K562 (cell line): Measurements from ENCODE around the gene RELL1. TPM values are rescaled to one million over a fixed set of nuclear protein-coding genes. Genes with fewer than 3 reads are reported as not detected.
A peak's percentile ranks its signal among the peaks of the same experiment; 100 is the strongest.

Experiments
- ATAC-seq: fragments of 200-7000 bp; cut with Tn5 transposase; 3 replicates; pipeline ENCODE4 v1.9.1; 2020; ENCODE audit warnings: moderate library complexity
- BruUV-seq: library from RNA; stranded (reverse); fragments of 400-500 nt; replicated peaks from 2 replicates; lab custom pipeline; 2021; lab: Mats Ljungman, UMichigan
- CTCF ChIA-PET: fragments of 300-600 bp; formaldehyde crosslinking; extraction: SDS; loops from one replicate; lab custom pipeline; 2021; ENCODE audit warnings: low intra/inter-chr PET ratio; lab: Yijun Ruan, JAX
- POLR2A ChIA-PET: fragments of 300-600, 350-650 bp; sonication (Branson Sonifier 250); formaldehyde crosslinking; extraction: SDS; loops from one replicate; lab custom pipeline; 2021; ENCODE audit warnings: antibody characterized with exemption, inconsistent platforms; lab: Yijun Ruan, JAX
- DNase-seq, 4 experiments: peaks; one replicate each; pipeline versions ENCODE4 v3.0.0 to v3.0.0-alpha.2; 2011 to 2018; ENCODE audit warnings: low spot score in 3 of 4, mixed read lengths in 3 of 4; ENCODE audit errors: extremely low read depth in 1 of 4
- FAIRE-seq: peaks from 2 replicates; lab custom pipeline; 2011; peaks lifted over from hg19 to GRCh38; lab: Jason Lieb, UNC
- H2AFZ ChIP-seq: 2 replicates; pipeline ENCODE4 v1.6.0; 2011; ENCODE audit warnings: low read depth, low read length, control low read depth, inconsistent platforms
- H3K27ac ChIP-seq: fragments of 200-600 bp; 3 replicates; pipeline ENCODE4 v1.8.0; 2011; ENCODE audit warnings: low read depth, mild to moderate bottlenecking, control low read depth, inconsistent platforms, low read length, moderate library complexity, mixed read lengths; ENCODE audit errors: extremely low read depth
- H3K27me3 ChIP-seq, 2 experiments: fragments of 300-600 bp in 1 of 2; 2 replicates in 1 of 2; 3 replicates in 1 of 2; pipeline versions ENCODE4 v1.6.0 to v1.8.0; 2011; ENCODE audit warnings: inconsistent platforms in 2 of 2, low read length in 2 of 2, mild to moderate bottlenecking in 1 of 2, mixed read lengths in 1 of 2, moderate library complexity in 1 of 2; ENCODE audit not compliant: control insufficient read depth in 2 of 2, insufficient read depth in 2 of 2
- H3K36me3 ChIP-seq: fragments of 300-600 bp; 3 replicates; pipeline ENCODE4 v1.8.0; 2011; ENCODE audit warnings: mild to moderate bottlenecking, low read length, inconsistent platforms; ENCODE audit not compliant: control insufficient read depth, insufficient read depth
- H3K4me1 ChIP-seq, 2 experiments: fragments of 200-600 bp in 1 of 2; replicated peaks in 1 of 2; 2 replicates in 1 of 2; 3 replicates in 1 of 2; pipeline versions ENCODE4 v1.5.1 to v1.8.0; 2011; ENCODE audit warnings: inconsistent platforms in 2 of 2, low read length in 2 of 2, mild to moderate bottlenecking in 1 of 2, mixed read lengths in 1 of 2, moderate library complexity in 1 of 2; ENCODE audit not compliant: control insufficient read depth in 2 of 2, insufficient read depth in 2 of 2
- H3K4me2 ChIP-seq: 2 replicates; pipeline ENCODE4 v1.6.1; 2011; ENCODE audit warnings: low read length, control low read depth, inconsistent platforms, mixed read lengths; ENCODE audit not compliant: insufficient read depth
- H3K4me3 ChIP-seq: fragments of 200-600 bp; sonication (generic), shearing (Covaris generic); 2 replicates; pipeline ENCODE4 v1.5.1; 2016; ENCODE audit warnings: control low read depth, inconsistent platforms
- H3K79me2 ChIP-seq: fragments of 200-600 bp; 3 replicates; pipeline ENCODE4 v1.8.0; 2011; ENCODE audit warnings: low read length, inconsistent platforms; ENCODE audit not compliant: control insufficient read depth, insufficient read depth
- H3K9ac ChIP-seq, 2 experiments: 2 replicates each; pipeline versions ENCODE4 v1.6.0 to v1.6.1; 2011; ENCODE audit warnings: low read depth in 2 of 2, low read length in 2 of 2, control low read depth in 1 of 2, inconsistent platforms in 1 of 2, mild to moderate bottlenecking in 1 of 2, mixed read lengths in 1 of 2; ENCODE audit not compliant: insufficient read depth in 1 of 2
- H3K9me1 ChIP-seq: one replicate; pipeline ENCODE4 v1.6.0; 2011; ENCODE audit warnings: inconsistent platforms, mild to moderate bottlenecking, low read length, moderate library complexity; ENCODE audit not compliant: control insufficient read depth, insufficient read depth
- H3K9me3 ChIP-seq: replicated peaks from 2 replicates; pipeline ENCODE4 v1.5.1; 2011; ENCODE audit warnings: low read depth, low read length, inconsistent platforms; ENCODE audit not compliant: control insufficient read depth, insufficient read depth
- H4K20me1 ChIP-seq: replicated peaks from 2 replicates; pipeline ENCODE4 v1.6.1; 2011; ENCODE audit warnings: low read length, inconsistent platforms, mixed read lengths; ENCODE audit not compliant: control insufficient read depth, insufficient read depth
- ATF3 ChIP-seq, 2 experiments: fragments of 450-650 bp in 1 of 2; sonication (generic) in 1 of 2; formaldehyde crosslinking in 1 of 2; IDR thresholded peaks in 1 of 2; conservative IDR thresholded peaks in 1 of 2; 2 replicates each; pipeline versions ENCODE4 v1.6.1 to v1.8.1; 2016 to 2023; ENCODE audit warnings: mild to moderate bottlenecking in 2 of 2, moderate library complexity in 2 of 2, inconsistent platforms in 1 of 2, missing genetic modification reagents in 1 of 2
- CBX5 ChIP-seq: IDR thresholded peaks from 2 replicates; pipeline ENCODE4 v1.6.1; 2014; ENCODE audit warnings: low read depth, borderline replicate concordance
- ERF ChIP-seq: fragments of 450-650 bp; formaldehyde crosslinking; IDR thresholded peaks from 2 replicates; pipeline ENCODE4 v1.4.0; 2020; ENCODE audit warnings: mild to moderate bottlenecking, mixed read lengths
- FOXK2 ChIP-seq, 2 experiments: fragments of 450-650 bp; IDR thresholded peaks in 1 of 2; conservative IDR thresholded peaks in 1 of 2; 2 replicates each; pipeline ENCODE4 v1.6.1; 2016; ENCODE audit warnings: low read depth in 2 of 2, mild to moderate bottlenecking in 1 of 2
- GTF2A2 ChIP-seq: IDR thresholded peaks from 2 replicates; pipeline ENCODE4 v1.6.1; 2016; ENCODE audit warnings: mild to moderate bottlenecking, missing genetic modification characterization, missing compliant biosample characterization
- GTF2B ChIP-seq: IDR thresholded peaks from 2 replicates; pipeline ENCODE4 v1.6.1; 2011; ENCODE audit not compliant: insufficient read length; ENCODE audit errors: extremely low read depth
- HIVEP1 ChIP-seq: fragments of 250-450 bp; sonication (Bioruptor Pico); IDR thresholded peaks from 2 replicates; pipeline ENCODE4 v1.4.0; 2020; ENCODE audit warnings: mild to moderate bottlenecking
- KDM5B ChIP-seq: fragments of 200-600 bp; sonication (generic); IDR thresholded peaks from 2 replicates; pipeline ENCODE4 v1.6.1; 2012; ENCODE audit warnings: low read depth, mild to moderate bottlenecking, moderate library complexity, low read length, control low read depth, inconsistent platforms; ENCODE audit not compliant: insufficient replicate concordance
- NONO ChIP-seq, 2 experiments: fragments of 200-400 bp in 1 of 2; fragments of 450-650 bp in 1 of 2; formaldehyde crosslinking in 1 of 2; IDR thresholded peaks; 2 replicates each; pipeline ENCODE4 v1.6.1; 2017; ENCODE audit warnings: low read depth in 2 of 2, mild to moderate bottlenecking in 2 of 2, moderate library complexity in 2 of 2, low read length in 1 of 2
- POLR2H ChIP-seq: IDR thresholded peaks from 2 replicates; pipeline ENCODE4 v1.6.1; 2016; ENCODE audit warnings: missing genetic modification characterization, low read depth, mild to moderate bottlenecking, control low read depth, missing compliant biosample characterization, moderate library complexity
- SP1 ChIP-seq: sonication (generic); formaldehyde crosslinking; IDR thresholded peaks from 2 replicates; pipeline ENCODE4 v1.8.1; 2022; ENCODE audit warnings: mild to moderate bottlenecking, missing genetic modification reagents
- TBP ChIP-seq: optimal IDR thresholded peaks from 2 replicates; pipeline ENCODE3; 2011; ENCODE audit warnings: low read depth, low read length, improper control_type of control experiment
- ZC3H4 ChIP-seq: sonication (generic); formaldehyde crosslinking; IDR thresholded peaks from 2 replicates; pipeline ENCODE4 v1.9.0; 2021; ENCODE audit warnings: missing genetic modification reagents, borderline replicate concordance
- ZC3H8 ChIP-seq: fragments of 450-650 bp; IDR thresholded peaks from 2 replicates; pipeline ENCODE4 v1.6.1; 2017
- WGBS: fragments of 100-300 bp; shearing (Covaris generic); methylation state at CpG from one replicate; pipeline ENCODE4 v1.1.6; 2016; ENCODE audit warnings: low coverage, mixed read lengths; ENCODE audit not compliant: insufficient coverage; ENCODE audit errors: missing lambda C conversion rate; 5-methylcytosine and 5-hydroxymethylcytosine counted together
- in situ Hi-C: fragments of 300-500 bp; cut with MboI; formaldehyde crosslinking; loops from 4 replicates; pipeline ENCODE4 v1.15.0; 2018; ENCODE audit warnings: inconsistent platforms, mixed read lengths
- intact Hi-C: fragments of 100-400 bp; cut with micrococcal nuclease; formaldehyde crosslinking; loops from 2 replicates; pipeline ENCODE4 v1.14.2; 2022
- polyA plus RNA-seq, 8 experiments: library from polyadenylated mRNA; depleted of rRNA in 4 of 8; stranded (reverse) in 5 of 8; unstranded in 3 of 8; fragments of >200 nt; fragmentation: Nextera tagmentation in 2 of 8; fragmentation: Illumina TruSeq in 1 of 8; extraction: Ambion mirVana in 2 of 8; extraction: Trizol in 1 of 8; gene quantifications; 2 replicates each; pipeline versions ENCODE4 v1.2.1 to v1.2.3, GENCODE V29; 2011 to 2014; ENCODE audit warnings: inconsistent platforms in 1 of 8, missing spikeins in 1 of 8
- total RNA-seq, 7 experiments: library from RNA; depleted of rRNA in 6 of 7; stranded (reverse); fragments of >200 nt in 6 of 7; fragmentation: Illumina TruSeq in 2 of 7; extraction: Trizol in 2 of 7; gene quantifications; 2 replicates each; pipeline versions ENCODE4 v1.2.1 to v1.2.3, GENCODE V29; 2011 to 2021; ENCODE audit warnings: low replicate concordance in 1 of 7
- TF ChIP-seq, protein P1 (sequence below), 2 experiments: fragments of 450-650 bp in 1 of 2; IDR thresholded peaks; 2 replicates each; pipeline ENCODE4 v1.6.1; 2011 to 2017; ENCODE audit warnings: low read depth in 2 of 2, antibody characterized with exemption in 1 of 2, borderline replicate concordance in 1 of 2, low read length in 1 of 2, mild to moderate bottlenecking in 1 of 2, mixed read lengths in 1 of 2; ENCODE audit not compliant: control insufficient read depth in 1 of 2
- TF ChIP-seq, protein P2 (sequence below): fragments of 250-450 bp; sonication (Bioruptor Pico); IDR thresholded peaks from 2 replicates; pipeline ENCODE4 v1.8.0; 2021; ENCODE audit warnings: moderate library complexity, mild to moderate bottlenecking, inconsistent platforms

The RELL1 gene
- total and polyA plus RNA-seq, 9 of the 15 experiments (the other 6 are each of a cell fraction or from before 2014, with no cell fraction given) = 0.06 to 3.5 (median 1.7) TPM; not detected in 1

- no peak overlapping the region for H3K9ac ChIP-seq
- no peaks in the 10 kb centered on the region for H3K27me3 ChIP-seq
- ATAC-seq = no peak
- no peak for FAIRE-seq
- H3K27ac ChIP-seq = no peak overlapping the region; the same call in 2 of the 3 replicates
- H2AFZ ChIP-seq = no peak overlapping the region
- no peak overlapping the region for H3K4me2 ChIP-seq
- no peaks in the 10 kb centered on the region for H4K20me1 ChIP-seq
- BruUV-seq = no TSS peak
- no peaks in the 10 kb centered on the region for H3K9me3 ChIP-seq
- no peaks in the 10 kb centered on the region for H3K9me1 ChIP-seq
- peak in 1 of 4 experiments; percentile 9 for DNase-seq
- ChIA-PET POLR2A (interaction anchor here (0.6 to 1.0 kb wide), 2 partner anchors 13 to 265 kb away, joined by 3 read pairs; partner anchors contain the start of gene PGM2), CTCF (no interaction called here)
- no peaks in the 10 kb centered on the region for H3K36me3 ChIP-seq
- no peaks in the 10 kb centered on the region for H3K79me2 ChIP-seq
- peaks cover 0 to 2% of the 10 kb centered on the region in 2 experiments; a peak in 2 of 5 replicates for H3K4me1 ChIP-seq
- 2% methylated on average over 3 of the region's 3 CpGs for WGBS
- in situ Hi-C loops = no loop called here
- intact Hi-C loops = no loop called here
- H3K4me3 ChIP-seq = no peak overlapping the region
- TF ChIP-seq POLR2H = 0 out of 2 replicates have a peak, but pooled peaks have one; percentile 27
- no peak for TF ChIP-seq HIVEP1
- TF ChIP-seq, protein P1, sequence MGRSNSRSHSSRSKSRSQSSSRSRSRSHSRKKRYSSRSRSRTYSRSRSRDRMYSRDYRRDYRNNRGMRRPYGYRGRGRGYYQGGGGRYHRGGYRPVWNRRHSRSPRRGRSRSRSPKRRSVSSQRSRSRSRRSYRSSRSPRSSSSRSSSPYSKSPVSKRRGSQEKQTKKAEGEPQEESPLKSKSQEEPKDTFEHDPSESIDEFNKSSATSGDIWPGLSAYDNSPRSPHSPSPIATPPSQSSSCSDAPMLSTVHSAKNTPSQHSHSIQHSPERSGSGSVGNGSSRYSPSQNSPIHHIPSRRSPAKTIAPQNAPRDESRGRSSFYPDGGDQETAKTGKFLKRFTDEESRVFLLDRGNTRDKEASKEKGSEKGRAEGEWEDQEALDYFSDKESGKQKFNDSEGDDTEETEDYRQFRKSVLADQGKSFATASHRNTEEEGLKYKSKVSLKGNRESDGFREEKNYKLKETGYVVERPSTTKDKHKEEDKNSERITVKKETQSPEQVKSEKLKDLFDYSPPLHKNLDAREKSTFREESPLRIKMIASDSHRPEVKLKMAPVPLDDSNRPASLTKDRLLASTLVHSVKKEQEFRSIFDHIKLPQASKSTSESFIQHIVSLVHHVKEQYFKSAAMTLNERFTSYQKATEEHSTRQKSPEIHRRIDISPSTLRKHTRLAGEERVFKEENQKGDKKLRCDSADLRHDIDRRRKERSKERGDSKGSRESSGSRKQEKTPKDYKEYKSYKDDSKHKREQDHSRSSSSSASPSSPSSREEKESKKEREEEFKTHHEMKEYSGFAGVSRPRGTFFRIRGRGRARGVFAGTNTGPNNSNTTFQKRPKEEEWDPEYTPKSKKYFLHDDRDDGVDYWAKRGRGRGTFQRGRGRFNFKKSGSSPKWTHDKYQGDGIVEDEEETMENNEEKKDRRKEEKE (IDR thresholded peaks at IDR 0.05; ENCODE audit: borderline replicate concordance in 1 of 2, control insufficient read depth in 1 of 2, low read depth in 2 of 2, low read length in 1 of 2) = 0 out of 4 replicates have a peak, but pooled peaks of 1 of the 2 experiments have one; percentile 46
- TF ChIP-seq FOXK2 (conservative IDR thresholded peaks at IDR 0.05 in 1 of 2, IDR thresholded peaks at IDR 0.05 in 1 of 2; ENCODE audit: low read depth in 2 of 2) = no peak
- no peak for TF ChIP-seq NONO (IDR thresholded peaks at IDR 0.05; ENCODE audit: low read depth in 2 of 2, low read length in 1 of 2)
- TF ChIP-seq ZC3H8 = peak; percentile 95
- no peak for TF ChIP-seq ERF
- TF ChIP-seq, protein P2, sequence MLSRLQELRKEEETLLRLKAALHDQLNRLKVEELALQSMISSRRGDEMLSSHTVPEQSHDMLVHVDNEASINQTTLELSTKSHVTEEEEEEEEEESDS = peak; percentile 30; the same call in 1 of the 2 replicates
- TF ChIP-seq GTF2B = peak; percentile 52
- TF ChIP-seq TBP = peak; percentile 65
- TF ChIP-seq CBX5 = no peak
- 0 out of 2 replicates have a peak, but pooled peaks have one; percentile 61 for TF ChIP-seq GTF2A2 (tag)
- peak; percentile 51 for TF ChIP-seq KDM5B
- TF ChIP-seq ATF3 (IDR thresholded peaks at IDR 0.05) = no peak
- 0 out of 2 replicates have a peak, but pooled peaks have one; percentile 31 for TF ChIP-seq ATF3 (CRISPR knock-in tag; conservative IDR thresholded peaks at IDR 0.05)
- TF ChIP-seq SP1 (CRISPR knock-in tag) = 0 out of 2 replicates have a peak, but pooled peaks have one; percentile 8
- TF ChIP-seq ZC3H4 = peak; percentile 73; the same call in 1 of the 2 replicates
These were observed 124.9 kb downstream of the RELL1 start for GRCh38 chr4:37561196-37561802.
